ENCODE measurements around the gene TGFA. TPM values are rescaled to one million over a fixed set of nuclear protein-coding genes. Genes with fewer than 3 reads are reported as not detected.

The TGFA gene
- total RNA-seq, 1 donor from 2014 or later = 21.8 TPM

- no peak for DNase-seq
Measured at GRCh38 chr2:70463581-70463980, 90.0 kb downstream of the TGFA start.

GRCh38 chr2:70461981-70462876, 91.4 kb downstream of the TGFA start:
- no peak for DNase-seq

GRCh38 chr2:70461414-70461813, 92.2 kb downstream of the TGFA start:
- DNase-seq = no peak

DNA sequence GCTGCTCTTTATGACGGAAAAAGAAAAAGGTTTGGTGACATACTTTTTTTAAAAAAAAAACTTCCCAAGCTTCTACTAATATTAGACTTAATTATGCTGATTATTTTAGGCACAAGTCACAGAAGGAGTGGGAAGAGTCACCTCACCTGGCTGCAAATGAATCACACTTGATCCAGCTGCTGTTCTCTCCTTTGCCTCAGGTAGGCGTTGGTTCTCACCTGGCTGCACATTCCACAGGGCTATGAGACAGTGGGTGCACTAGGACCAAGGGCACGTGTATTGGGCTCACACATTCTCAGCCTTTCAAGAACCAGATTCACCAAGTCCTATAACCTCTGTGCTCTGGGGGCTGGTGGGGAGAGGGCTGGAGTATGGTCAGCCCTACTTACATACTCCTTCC, 93.3 kb downstream of the TGFA start:
- no peak for DNase-seq

- DNase-seq = no peak
Measured at GRCh38 chr2:70458661-70459060, 95.0 kb downstream of the TGFA start.

GRCh38 chr2:70456585-70457495, 96.8 kb downstream of the TGFA start:
- no peak for DNase-seq

DNA sequence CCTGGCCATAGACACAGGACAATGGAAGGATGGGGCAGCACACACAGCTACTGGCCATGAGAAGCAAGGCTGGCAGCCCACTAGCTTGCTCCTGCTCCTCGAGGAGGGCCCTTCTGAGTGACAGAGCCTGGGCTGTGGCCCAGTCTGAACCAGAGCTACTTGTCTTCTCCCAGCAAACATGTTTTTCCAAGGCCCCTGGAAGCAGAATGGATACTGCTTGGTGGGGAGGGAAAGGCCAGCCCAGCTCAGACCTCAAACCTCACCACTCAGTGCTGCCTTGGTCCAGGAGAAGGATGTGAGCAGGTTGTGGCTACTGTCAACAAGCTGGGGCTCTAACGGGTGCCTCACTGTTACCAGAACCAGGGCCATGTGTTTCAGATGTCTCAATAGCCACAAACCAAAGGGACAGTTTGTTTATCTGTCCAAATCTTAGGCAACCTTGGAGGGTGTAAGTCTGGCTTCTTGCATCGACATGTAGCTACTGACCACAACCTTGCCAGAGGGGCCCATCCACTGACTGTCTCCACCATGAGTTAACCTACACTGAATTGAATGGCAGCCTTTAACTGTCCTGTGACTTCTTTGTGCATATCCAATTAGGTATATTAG, 98.6 kb downstream of the TGFA start:
- no peak for DNase-seq

DNA sequence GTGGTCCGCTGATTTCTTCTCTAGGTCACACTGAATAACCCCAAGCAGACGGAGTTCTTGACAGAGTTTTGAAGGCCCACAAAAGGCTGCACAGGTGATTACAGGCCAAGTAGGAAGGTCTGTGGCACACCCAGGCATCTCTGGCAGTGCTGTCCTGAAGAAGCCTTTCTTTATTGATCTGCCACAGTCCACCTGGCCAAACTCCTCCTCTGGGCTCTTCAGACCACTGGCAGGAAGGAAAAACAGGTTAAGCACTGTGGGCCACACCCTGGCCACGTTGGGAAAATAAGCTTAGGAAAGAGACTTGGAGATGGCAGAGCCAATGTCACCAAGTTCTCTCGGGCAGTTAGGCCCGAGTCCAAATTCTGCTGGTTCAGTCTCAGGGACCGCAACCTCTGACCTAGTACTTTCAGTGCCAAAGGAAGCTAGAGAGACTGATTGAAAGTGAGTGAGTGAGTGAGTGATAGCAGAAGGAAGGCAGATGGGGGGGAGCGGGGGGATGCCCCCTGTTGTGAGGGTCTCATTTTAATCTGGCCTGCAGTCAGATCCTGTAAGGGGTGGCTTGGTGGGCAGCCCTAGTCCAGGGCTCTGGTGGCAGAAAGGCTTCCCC, 102.9 kb downstream of the TGFA start:
- no peak for DNase-seq

DNA sequence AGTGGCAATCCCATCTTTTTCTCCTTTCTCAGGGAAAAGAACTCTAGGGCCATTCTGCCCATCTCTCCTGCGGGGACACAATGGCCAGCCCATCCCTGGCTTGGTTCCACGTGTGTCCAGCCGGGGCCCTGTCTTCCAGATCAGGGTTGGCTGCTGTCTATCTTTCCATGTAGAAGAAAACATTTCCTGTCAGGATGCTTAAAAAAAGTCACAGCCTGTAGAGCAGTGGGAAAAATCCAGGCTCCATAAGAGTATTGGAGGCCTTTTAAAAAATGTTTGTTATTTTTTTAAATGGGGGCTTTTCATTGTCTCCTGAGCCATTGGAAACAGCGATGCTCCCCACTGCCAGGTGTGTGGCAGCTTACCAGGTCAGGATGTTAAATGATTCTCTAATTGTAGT, 105.6 kb downstream of the TGFA start:
- DNase-seq = no peak

DNA sequence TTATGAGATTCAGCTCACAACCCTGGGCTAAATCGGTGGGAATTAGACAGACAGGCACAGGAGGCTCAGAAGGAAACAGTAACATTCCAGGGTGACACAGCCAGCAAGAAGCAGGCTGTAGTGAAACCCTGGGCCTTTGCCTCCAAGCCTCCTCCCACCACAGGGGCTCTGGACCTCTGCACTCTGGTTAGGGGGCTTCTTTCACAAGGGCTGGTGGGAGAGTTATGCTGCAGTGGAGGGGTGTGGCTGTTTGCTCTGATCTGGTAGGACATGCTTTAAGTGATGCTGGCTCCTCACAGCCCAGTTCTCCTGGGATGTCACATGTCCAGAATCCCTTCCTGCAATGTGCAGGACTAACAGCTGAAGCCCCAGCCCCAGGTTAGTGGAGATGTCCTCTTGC, 109.9 kb downstream of the TGFA start:
- DNase-seq = no peak

- DNase-seq = no peak
Measured at GRCh38 chr2:70443078-70443465, 110.6 kb downstream of the TGFA start.

GRCh38 chr2:70442301-70443077, 111.1 kb downstream of the TGFA start:
- no peak for DNase-seq

DNA sequence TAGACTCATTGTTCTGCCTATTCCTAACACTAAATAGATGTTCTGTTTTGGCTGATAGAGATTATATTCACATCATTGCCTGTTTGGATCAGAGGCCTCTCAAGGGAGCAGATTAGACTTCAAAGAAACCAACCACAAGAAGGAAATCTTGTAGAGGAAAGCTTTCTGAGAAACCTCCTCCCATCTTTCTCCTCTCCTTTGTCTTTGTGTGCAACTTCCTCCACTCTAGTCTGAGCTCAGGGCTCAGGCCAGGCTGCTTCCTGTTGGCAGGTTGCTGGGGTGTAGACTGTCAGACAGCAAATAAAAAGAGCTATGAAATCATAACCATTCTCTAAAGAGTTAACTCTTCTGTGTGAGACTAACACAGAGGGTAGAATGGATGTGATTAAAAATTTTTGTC, 113.0 kb downstream of the TGFA start:
- DNase-seq = no peak

GRCh38 chr2:70435138-70435537, 118.5 kb downstream of the TGFA start:
- DNase-seq = no peak

- no peak for DNase-seq
Measured at GRCh38 chr2:70433315-70433714, 120.3 kb downstream of the TGFA start.

GRCh38 chr2:70431716-70432347, 121.8 kb downstream of the TGFA start:
- DNase-seq = no peak

DNA sequence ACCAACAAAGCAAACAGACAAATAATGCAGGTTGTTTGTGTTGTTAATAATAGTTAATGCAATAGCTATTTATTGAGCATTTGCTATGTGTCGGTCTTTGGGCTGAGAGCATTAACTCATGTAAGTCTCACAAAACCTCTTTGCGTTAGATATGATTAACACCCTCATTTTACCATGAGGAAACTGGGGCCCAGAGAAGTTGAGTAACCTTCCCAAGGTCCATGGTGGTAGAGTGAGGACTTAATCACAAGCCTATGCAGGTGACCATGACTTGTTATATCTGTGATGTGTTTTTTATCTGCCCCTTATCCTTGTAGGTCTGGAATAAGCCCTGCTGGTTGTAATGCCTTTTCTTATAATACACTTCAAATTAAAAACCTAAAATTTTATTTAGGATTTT, 127.3 kb downstream of the TGFA start:
- DNase-seq = no peak

DNA sequence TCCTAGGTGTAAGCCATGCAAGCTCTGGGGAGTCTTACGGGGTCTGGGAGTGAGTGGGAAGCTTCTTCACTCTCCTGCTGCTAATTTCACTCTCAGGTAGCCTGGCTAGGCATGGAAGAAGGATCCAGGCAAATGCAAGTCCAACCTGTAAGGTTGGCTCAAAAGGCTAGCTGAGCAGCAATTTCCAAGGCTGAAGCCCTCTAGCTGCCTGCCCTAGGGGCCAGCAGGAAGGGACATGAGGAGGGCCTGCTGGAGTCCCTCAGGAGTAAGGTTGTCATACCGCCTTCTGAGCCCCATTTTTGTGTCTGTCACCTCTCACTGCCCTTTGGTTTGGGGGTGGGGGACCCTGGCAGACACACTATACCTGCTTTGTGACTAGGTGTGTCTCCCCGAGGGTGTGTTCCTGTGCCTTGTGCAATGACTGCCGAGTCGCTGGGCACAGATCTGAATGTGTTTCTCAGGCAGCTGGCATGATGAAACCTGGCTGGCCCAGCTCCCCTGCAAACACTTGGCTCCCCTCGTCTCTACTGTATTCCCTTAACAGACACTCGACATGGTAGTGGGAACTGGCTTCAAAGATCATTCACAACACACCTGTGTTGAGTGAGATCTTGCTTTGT, 127.8 kb downstream of the TGFA start:
- DNase-seq = no peak

DNA sequence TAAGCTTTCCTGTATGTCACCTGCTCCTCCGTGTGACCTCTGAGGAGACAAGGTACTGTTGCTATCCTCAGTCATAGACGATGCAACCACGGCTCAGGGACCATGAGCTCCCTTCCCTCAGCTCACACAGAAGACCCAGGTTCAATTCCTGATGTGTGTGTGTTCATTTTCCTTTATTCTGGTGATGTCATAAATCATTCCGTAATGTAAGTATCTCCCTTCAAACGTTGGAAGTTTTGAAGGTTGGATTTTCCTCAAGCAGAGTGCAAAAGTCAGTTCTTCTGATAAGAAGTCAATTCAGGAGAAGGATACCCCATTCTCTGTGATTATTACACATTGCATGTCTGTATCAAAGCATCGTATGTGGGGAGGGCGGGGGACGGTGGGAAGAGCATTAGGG, 132.9 kb downstream of the TGFA start:
- no peak for DNase-seq

- no peak for DNase-seq
Measured at GRCh38 chr2:70420143-70420542, 133.5 kb downstream of the TGFA start.

- DNase-seq = no peak
Measured at GRCh38 chr2:70418514-70418913, 135.1 kb downstream of the TGFA start.

Data from skin of body (tissue), 2 donors.